Embryonic facial prominence (tissue), 1 donor: ENCODE measurements around the gene RMDN3.

Experiments
- DNase-seq: peaks from one replicate; pipeline ENCODE4 v3.0.0-alpha.2; 2016; ENCODE audit errors: extremely low spot score

Gene RMDN3

GRCh38 chr15:40693904-40694687, 61.0 kb downstream of the RMDN3 start:
- no peak for DNase-seq

- no peak for DNase-seq
These were observed 63.3 kb downstream of the RMDN3 start for GRCh38 chr15:40691737-40692136.

- no peak for DNase-seq
These were observed 65.9 kb downstream of the RMDN3 start for GRCh38 chr15:40688932-40689799.
